Mesendoderm (in vitro differentiated cells): Measurements from ENCODE around the gene CAPZB.

Experiments
- DNase-seq: peaks from one replicate; pipeline ENCODE4 v3.0.0; 2013
- H2AK5ac ChIP-seq: 2 replicates; pipeline ENCODE4 v1.6.1; 2013; ENCODE audit warnings: low read length, inconsistent platforms
- H2BK120ac ChIP-seq: 2 replicates; pipeline ENCODE4 v1.6.1; 2013; ENCODE audit warnings: low read depth, mild to moderate bottlenecking, low read length, moderate library complexity, mixed read lengths
- H2BK15ac ChIP-seq: replicated peaks from 2 replicates; pipeline ENCODE4 v1.6.1; 2013; ENCODE audit warnings: low read depth, mild to moderate bottlenecking, moderate library complexity
- H2BK5ac ChIP-seq: 2 replicates; pipeline ENCODE4 v1.6.1; 2013; ENCODE audit warnings: low read length, inconsistent platforms
- H3K18ac ChIP-seq: 2 replicates; pipeline ENCODE4 v1.6.1; 2013; ENCODE audit warnings: mild to moderate bottlenecking, low read length, mixed read lengths
- H3K23ac ChIP-seq: one replicate; pipeline ENCODE4 v1.6.1; 2013; ENCODE audit warnings: low read length
- H3K27ac ChIP-seq: 2 replicates; pipeline ENCODE4 v1.5.1; 2013; ENCODE audit warnings: low read depth, mild to moderate bottlenecking, inconsistent platforms, low read length, moderate library complexity
- H3K27me3 ChIP-seq: 2 replicates; pipeline ENCODE4 v1.6.1; 2013; ENCODE audit warnings: low read length, control low read depth, mild to moderate bottlenecking, inconsistent platforms; ENCODE audit not compliant: insufficient read depth, poor library complexity
- H3K36me3 ChIP-seq: 2 replicates; pipeline ENCODE4 v1.6.1; 2013; ENCODE audit warnings: low read length, inconsistent platforms; ENCODE audit not compliant: control insufficient read depth, insufficient read depth
- H3K4ac ChIP-seq: one replicate; pipeline ENCODE4 v1.6.1; 2013; ENCODE audit warnings: low read depth, mild to moderate bottlenecking, low read length, moderate library complexity
- H3K4me1 ChIP-seq: 2 replicates; pipeline ENCODE4 v1.6.1; 2013; ENCODE audit warnings: low read depth, low read length, inconsistent platforms; ENCODE audit not compliant: control insufficient read depth
- H3K4me2 ChIP-seq: 2 replicates; pipeline ENCODE4 v1.6.1; 2013; ENCODE audit warnings: low read length
- H3K4me3 ChIP-seq: 2 replicates; pipeline ENCODE4 v1.5.1; 2013; ENCODE audit warnings: mild to moderate bottlenecking, low read length
- H3K56ac ChIP-seq: one replicate; pipeline ENCODE4 v1.6.1; 2013; ENCODE audit warnings: low read length
- H3K79me1 ChIP-seq: 2 replicates; pipeline ENCODE4 v1.6.1; 2013; ENCODE audit warnings: low read length, inconsistent platforms
- H3K79me2 ChIP-seq: 2 replicates; pipeline ENCODE4 v1.6.1; 2013; ENCODE audit warnings: mild to moderate bottlenecking, low read length; ENCODE audit not compliant: control insufficient read depth, insufficient read depth
- H3K9ac ChIP-seq: 2 replicates; pipeline ENCODE4 v1.6.1; 2013; ENCODE audit warnings: low read length, inconsistent platforms
- H4K5ac ChIP-seq: one replicate; pipeline ENCODE4 v1.6.1; 2013; ENCODE audit warnings: low read length
- H4K8ac ChIP-seq: one replicate; pipeline ENCODE4 v1.6.1; 2013; ENCODE audit warnings: low read depth, mild to moderate bottlenecking, control low read depth, low read length, moderate library complexity
- WGBS: extraction: QIAGEN DNeasy Blood & Tissue Kit; methylation state at CpG from one replicate; pipeline ENCODE4 v1.1.7; 2013; ENCODE audit warnings: low lambda C conversion rate, missing lambda C conversion rate; ENCODE audit not compliant: insufficient coverage; ENCODE audit errors: extremely low coverage; 5-methylcytosine and 5-hydroxymethylcytosine counted together

CAPZB gene

GRCh38 chr1:19385869-19386591, 99.3 kb downstream of the CAPZB start:
- no peak overlapping the region for H3K4me2 ChIP-seq
- H3K9ac ChIP-seq, result no peak overlapping the region
- WGBS, result no CpG with 5 or more reads among the region's 15 CpGs
- no peak overlapping the region for H3K4me3 ChIP-seq
- no peak for DNase-seq
- H4K8ac ChIP-seq, result no peak overlapping the region
- H3K4ac ChIP-seq, result no peak overlapping the region
- H3K36me3 ChIP-seq, result peaks cover 2% of the 10 kb centered on the region
- H2BK15ac ChIP-seq, result no peak overlapping the region
- no peak overlapping the region for H2BK120ac ChIP-seq
- H3K79me2 ChIP-seq, result peaks cover 19% of the 10 kb centered on the region
- H3K56ac ChIP-seq, result no peak overlapping the region
- H2AK5ac ChIP-seq, result no peak overlapping the region
- no peak overlapping the region for H3K18ac ChIP-seq
- H3K23ac ChIP-seq, result no peak overlapping the region
- no peak overlapping the region for H3K27ac ChIP-seq
- H4K5ac ChIP-seq, result no peak overlapping the region
- no peaks in the 10 kb centered on the region for H3K27me3 ChIP-seq
- H3K79me1 ChIP-seq, result peaks cover 39% of the 10 kb centered on the region
- H2BK5ac ChIP-seq, result no peak overlapping the region
- H3K4me1 ChIP-seq, result no peaks in the 10 kb centered on the region

DNA sequence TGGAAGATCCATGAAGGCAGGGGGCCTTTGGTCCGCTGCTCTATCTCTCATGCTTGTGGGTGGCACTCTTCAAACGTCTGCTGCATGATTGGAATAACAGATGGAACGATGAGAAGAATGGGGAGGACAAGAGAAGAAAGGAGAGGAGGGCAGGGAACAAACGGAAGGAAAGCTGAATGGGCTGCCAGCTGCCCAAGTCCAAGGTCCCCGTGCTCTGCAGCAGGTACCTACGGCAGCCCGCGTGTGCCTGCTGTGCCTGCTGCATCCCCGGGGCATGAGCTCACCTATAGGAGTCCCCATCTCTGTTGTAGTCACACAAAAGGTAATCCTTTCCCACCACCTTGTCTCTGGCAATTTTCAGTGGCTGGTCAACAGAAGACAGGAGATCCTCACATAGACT, 100.1 kb downstream of the CAPZB start:
- Histone ChIP-seq H3K23ac (no peak overlapping the region), H3K9ac (no peak overlapping the region), H3K79me1 (peaks cover 33% of the 10 kb centered on the region), H3K4me1 (no peaks in the 10 kb centered on the region), H3K36me3 (peaks cover 2% of the 10 kb centered on the region), H3K79me2 (peaks cover 13% of the 10 kb centered on the region), H4K5ac (no peak overlapping the region), H2BK5ac (no peak overlapping the region), H3K4ac (no peak overlapping the region), H3K56ac (no peak overlapping the region), H2BK120ac (no peak overlapping the region), H3K27ac (no peak overlapping the region), H3K4me2 (no peak overlapping the region), H3K27me3 (no peaks in the 10 kb centered on the region), H3K4me3 (no peak overlapping the region), H3K18ac (no peak overlapping the region), H4K8ac (no peak overlapping the region), H2BK15ac (no peak overlapping the region), H2AK5ac (no peak overlapping the region)
- no CpG with 5 or more reads among the region's 9 CpGs for WGBS
- no peak for DNase-seq

GRCh38 chr1:19384772-19385187, 100.6 kb downstream of the CAPZB start:
- H2BK15ac ChIP-seq, result no peak overlapping the region
- H3K79me1 ChIP-seq, result peaks cover 28% of the 10 kb centered on the region
- H3K79me2 ChIP-seq, result peaks cover 8% of the 10 kb centered on the region
- H3K23ac ChIP-seq, result no peak overlapping the region
- WGBS, result no CpG with 5 or more reads among the region's 7 CpGs
- no peak overlapping the region for H3K9ac ChIP-seq
- no peak for DNase-seq
- no peak overlapping the region for H3K4me2 ChIP-seq
- no peak overlapping the region for H3K56ac ChIP-seq
- H4K8ac ChIP-seq, result no peak overlapping the region
- H3K18ac ChIP-seq, result no peak overlapping the region
- no peak overlapping the region for H3K4me3 ChIP-seq
- no peaks in the 10 kb centered on the region for H3K4me1 ChIP-seq
- H2AK5ac ChIP-seq, result no peak overlapping the region
- peaks cover 2% of the 10 kb centered on the region for H3K36me3 ChIP-seq
- no peaks in the 10 kb centered on the region for H3K27me3 ChIP-seq
- no peak overlapping the region for H2BK5ac ChIP-seq
- H2BK120ac ChIP-seq, result no peak overlapping the region
- H4K5ac ChIP-seq, result no peak overlapping the region
- H3K27ac ChIP-seq, result no peak overlapping the region
- H3K4ac ChIP-seq, result no peak overlapping the region

- no peak overlapping the region for H3K27ac ChIP-seq
Observed at GRCh38 chr1:19384113-19384512, 101.2 kb downstream of the CAPZB start.

GRCh38 chr1:19382222-19382621, 103.1 kb downstream of the CAPZB start:
- no peak for DNase-seq
- no peak overlapping the region for H3K4me3 ChIP-seq
- H3K4ac ChIP-seq, result no peak overlapping the region
- H2BK120ac ChIP-seq, result no peak overlapping the region
- no peak overlapping the region for H4K5ac ChIP-seq
- H3K9ac ChIP-seq, result no peak overlapping the region
- H2BK5ac ChIP-seq, result no peak overlapping the region
- no peaks in the 10 kb centered on the region for H3K27me3 ChIP-seq
- no peak overlapping the region for H3K4me2 ChIP-seq
- no peak overlapping the region for H3K18ac ChIP-seq
- H2AK5ac ChIP-seq, result no peak overlapping the region
- H3K23ac ChIP-seq, result no peak overlapping the region
- no CpG with 5 or more reads among the region's 4 CpGs for WGBS
- H3K56ac ChIP-seq, result no peak overlapping the region
- no peak overlapping the region for H4K8ac ChIP-seq
- no peaks in the 10 kb centered on the region for H3K4me1 ChIP-seq
- no peak overlapping the region for H2BK15ac ChIP-seq
- H3K36me3 ChIP-seq, result peaks cover 4% of the 10 kb centered on the region
- no peak overlapping the region for H3K27ac ChIP-seq
- H3K79me1 ChIP-seq, result peaks cover 12% of the 10 kb centered on the region
- H3K79me2 ChIP-seq, result no peaks in the 10 kb centered on the region

More at GRCh38 chr1:19384113-19384512, 101.2 kb downstream of the CAPZB start:
- no peak overlapping the region for H3K9ac ChIP-seq
- DNase-seq, result no peak
- no peak overlapping the region for H2BK5ac ChIP-seq
- no peak overlapping the region for H3K4ac ChIP-seq
- no peak overlapping the region for H4K5ac ChIP-seq
- H2AK5ac ChIP-seq, result no peak overlapping the region
- no peak overlapping the region for H3K56ac ChIP-seq
- no peaks in the 10 kb centered on the region for H3K4me1 ChIP-seq
- no peak overlapping the region for H3K4me2 ChIP-seq
- no peaks in the 10 kb centered on the region for H3K27me3 ChIP-seq
- H2BK15ac ChIP-seq, result no peak overlapping the region
- no peak overlapping the region for H2BK120ac ChIP-seq
- H3K18ac ChIP-seq, result no peak overlapping the region
- peaks cover 5% of the 10 kb centered on the region for H3K79me2 ChIP-seq
- no peak overlapping the region for H3K4me3 ChIP-seq
- H3K23ac ChIP-seq, result no peak overlapping the region
- H3K79me1 ChIP-seq, result peaks cover 25% of the 10 kb centered on the region
- no peak overlapping the region for H4K8ac ChIP-seq
- peaks cover 2% of the 10 kb centered on the region for H3K36me3 ChIP-seq
- WGBS, result no CpG with 5 or more reads among the region's 4 CpGs

- H3K18ac ChIP-seq, result no peak overlapping the region
- H3K4me3 ChIP-seq, result no peak overlapping the region
- no peak overlapping the region for H4K8ac ChIP-seq
- H3K23ac ChIP-seq, result no peak overlapping the region
- no peak overlapping the region for H2BK15ac ChIP-seq
- no peak overlapping the region for H3K9ac ChIP-seq
- no peak overlapping the region for H2BK120ac ChIP-seq
- H2BK5ac ChIP-seq, result no peak overlapping the region
- H3K4me1 ChIP-seq, result no peaks in the 10 kb centered on the region
- no peak overlapping the region for H4K5ac ChIP-seq
- no peaks in the 10 kb centered on the region for H3K79me2 ChIP-seq
- no peak overlapping the region for H3K4me2 ChIP-seq
- H2AK5ac ChIP-seq, result no peak overlapping the region
- no CpG with 5 or more reads among the region's 6 CpGs for WGBS
- H3K4ac ChIP-seq, result no peak overlapping the region
- DNase-seq, result no peak
- no peak overlapping the region for H3K56ac ChIP-seq
- H3K27ac ChIP-seq, result no peak overlapping the region
- peaks cover 4% of the 10 kb centered on the region for H3K36me3 ChIP-seq
- H3K27me3 ChIP-seq, result no peaks in the 10 kb centered on the region
- peaks cover 9% of the 10 kb centered on the region for H3K79me1 ChIP-seq
Observed at GRCh38 chr1:19381261-19381660, 104.1 kb downstream of the CAPZB start.
